ENCODE data around the gene MRPL30. TPM values are rescaled to one million over a fixed set of nuclear protein-coding genes. Genes with fewer than 3 reads are reported as not detected.
"Not testable (repeated sequence)": the region's sequence is repeated elsewhere in the genome, so short reads cannot be mapped to it uniquely, and the experiment has no call there.

Gene MRPL30
- total RNA-seq = 10 to 100 TPM in 5 of 6 donors, 1 to 10 TPM in 1; 9.4 to 44.5 (median 17.0) TPM

GRCh38 chr2:99180755-99181623, at the start of gene MRPL30, which contains the start of gene MITD1:
Gene MRPL30 (plus strand): TSS chr2:99181184. CDS start chr2:99186204, 5,020 bp downstream.
Gene MITD1 (minus strand): TSS chr2:99181058. CDS start chr2:99180981, 77 bp downstream.
- Histone ChIP-seq H3K4me3 (peak within 1 kb of the TSS; percentile 60 to 84 (median 76)), H3K4me1 (peaks cover 31 to 40% (median 35%) of the 10 kb centered on the region in 4 donors), H3K36me3 (no peaks in the 10 kb centered on the region), H3K9me3 (no peaks in the 10 kb centered on the region), H3K27ac (peak within 1 kb of the TSS; percentile 79 to 89 (median 82)), H3K27me3 (no peaks in the 10 kb centered on the region)
- WGBS, 2 donors = 0 to 1% methylated on average over 22 to 39 of the region's 39 CpGs
- ATAC-seq (ENCODE audit: low FRiP score in 2 of 2) (peak; percentile 96 to 98), DNase-seq (peak; percentile 46 to 95)
- TF ChIP-seq POLR2AphosphoS5 (IDR thresholded peaks at IDR 0.05) (peak; percentile 90 to 98), CTCF (IDR thresholded peaks at IDR 0.05) (peak in 1 of 6 experiments; percentile 25), EP300 (IDR thresholded peaks at IDR 0.05) (peak in 1 of 4 donors; percentile 79), POLR2A (IDR thresholded peaks at IDR 0.05) (peak in 3 of 4 donors; percentile 66 to 79 (median 75))

GRCh38 chr2:99135044-99135556, 45.9 kb upstream of the MRPL30 start:
- not testable (repeated sequence) for DNase-seq; H3K27ac ChIP-seq; H3K36me3 ChIP-seq; H3K4me3 ChIP-seq; H3K4me1 ChIP-seq; ATAC-seq (ENCODE audit: low FRiP score in 2 of 2); H3K9me3 ChIP-seq; H3K27me3 ChIP-seq
- whole genome bisulfite sequencing, 2 donors = 88 to 100% methylated on average over 2 of the region's 2 CpGs

- no peaks in the 10 kb centered on the region for H3K36me3 ChIP-seq
- no peaks in the 10 kb centered on the region for H3K27me3 ChIP-seq
- no peak overlapping the region for H3K4me3 ChIP-seq
- no peaks in the 10 kb centered on the region for H3K9me3 ChIP-seq
- 96 to 97% methylated on average over 4 of the region's 4 CpGs for WGBS, 2 donors
- no peak for TF ChIP-seq POLR2A (IDR thresholded peaks at IDR 0.05)
- TF ChIP-seq EP300 (IDR thresholded peaks at IDR 0.05) = no peak
- TF ChIP-seq POLR2AphosphoS5 (IDR thresholded peaks at IDR 0.05) = no peak
- TF ChIP-seq CTCF (IDR thresholded peaks at IDR 0.05) = no peak
- peaks cover 4 to 17% (median 9%) of the 10 kb centered on the region in 4 donors for H3K4me1 ChIP-seq
- H3K27ac ChIP-seq = no peak overlapping the region
- DNase-seq (no peak), ATAC-seq (ENCODE audit: low FRiP score in 2 of 2) (no peak)
These were observed 42.0 kb upstream of the MRPL30 start for GRCh38 chr2:99139003-99139402.

GRCh38 chr2:99140056-99140859, 40.7 kb upstream of the MRPL30 start:
- TF ChIP-seq POLR2A (IDR thresholded peaks at IDR 0.05) (no peak), POLR2AphosphoS5 (IDR thresholded peaks at IDR 0.05) (no peak), CTCF (IDR thresholded peaks at IDR 0.05) (no peak), EP300 (IDR thresholded peaks at IDR 0.05) (no peak)
- no peak for DNase-seq
- peak overlapping the region; percentile 77 to 93 (median 85) for H3K4me3 ChIP-seq
- 19 to 20% methylated on average over 17 of the region's 17 CpGs for WGBS, 2 donors
- no peak for ATAC-seq (ENCODE audit: low FRiP score in 2 of 2)
- H3K27ac ChIP-seq = peak overlapping the region; percentile 85 to 93 (median 88)
- H3K36me3 ChIP-seq = no peaks in the 10 kb centered on the region
- peaks cover 4 to 17% (median 9%) of the 10 kb centered on the region in 4 donors for H3K4me1 ChIP-seq
- H3K27me3 ChIP-seq = no peaks in the 10 kb centered on the region
- H3K9me3 ChIP-seq = no peaks in the 10 kb centered on the region

GRCh38 chr2:99140860-99141109, 40.2 kb upstream of the MRPL30 start:
- peaks cover 4 to 17% (median 9%) of the 10 kb centered on the region in 4 donors for H3K4me1 ChIP-seq
- H3K27ac ChIP-seq = peak overlapping the region; percentile 85 to 93 (median 88)
- peak in 2 of 4 donors; percentile 91 to 92 for TF ChIP-seq POLR2A (IDR thresholded peaks at IDR 0.05)
- TF ChIP-seq CTCF (IDR thresholded peaks at IDR 0.05) = no peak
- H3K27me3 ChIP-seq = no peaks in the 10 kb centered on the region
- H3K9me3 ChIP-seq = no peaks in the 10 kb centered on the region
- 1 to 2% methylated on average over 10 to 21 of the region's 21 CpGs for WGBS, 2 donors
- peak in 1 of 2 donors; percentile 75 for ATAC-seq (ENCODE audit: low FRiP score in 2 of 2)
- no peaks in the 10 kb centered on the region for H3K36me3 ChIP-seq
- no peak for DNase-seq
- H3K4me3 ChIP-seq = peak overlapping the region; percentile 77 to 93 (median 85)
